CD4-positive, alpha-beta T cell treated with Interferon alpha-2 for 1 hour (primary cell): ENCODE results near the gene GOLGA3.
A peak's percentile ranks its signal among the peaks of the same experiment; 100 is the strongest.
"Not testable (repeated sequence)": the region's sequence is repeated elsewhere in the genome, so short reads cannot be mapped to it uniquely, and the experiment has no call there.

Experiments used
- DNase-seq, 2 donors: peaks; one replicate each; pipeline ENCODE4 v3.0.0-alpha.2; 2020 to 2022

Gene GOLGA3

DNA sequence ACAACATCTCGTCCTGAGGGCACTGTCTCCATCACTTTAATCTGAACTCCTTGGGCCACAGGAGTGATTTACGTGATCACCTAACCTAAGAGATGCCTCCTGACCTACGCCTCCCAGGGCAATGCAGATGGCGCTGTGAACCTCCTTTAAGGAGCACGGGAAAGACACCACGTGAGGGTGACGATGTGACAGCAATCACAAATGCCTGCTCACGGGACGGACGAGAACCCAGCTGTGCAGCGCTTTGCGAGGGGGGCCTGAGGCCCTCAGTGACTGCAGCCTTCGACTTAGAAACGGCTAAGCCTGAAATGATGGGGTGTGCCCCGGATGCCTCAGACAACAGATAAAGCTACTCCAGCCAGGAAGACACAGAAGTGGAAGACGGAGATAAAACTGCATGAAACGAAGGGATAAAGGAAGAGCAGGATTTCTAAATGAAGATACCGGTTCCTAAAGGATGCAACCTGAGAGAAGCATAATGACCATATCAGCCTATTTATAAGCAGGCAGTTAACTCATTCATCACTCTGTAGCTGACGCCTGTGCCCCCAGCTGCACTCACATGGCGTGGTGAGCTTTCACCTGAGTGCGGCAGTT is 13.9 kb upstream of the GOLGA3 start:
- no peak for DNase-seq

DNA sequence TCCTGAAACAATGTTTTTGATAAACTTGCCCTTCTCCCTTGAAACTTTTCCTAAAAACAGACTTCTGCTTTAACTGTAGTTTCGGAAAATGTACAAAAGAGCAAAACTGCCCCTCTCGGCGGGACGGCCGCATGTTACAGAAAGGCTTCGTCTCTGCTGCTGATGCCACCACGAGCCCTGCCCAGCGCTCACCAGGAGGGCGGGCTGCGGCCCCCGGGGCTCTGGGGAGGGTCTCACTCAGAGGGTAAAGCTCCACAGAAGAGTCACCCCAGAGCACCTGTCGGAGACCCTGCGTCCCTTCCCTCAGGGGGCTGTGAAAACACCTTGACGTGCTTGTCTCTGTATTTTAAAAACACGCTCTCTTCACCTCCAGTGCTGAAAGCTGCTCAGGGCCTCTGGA is 12.5 kb upstream of the GOLGA3 start:
- DNase-seq: no peak

DNA sequence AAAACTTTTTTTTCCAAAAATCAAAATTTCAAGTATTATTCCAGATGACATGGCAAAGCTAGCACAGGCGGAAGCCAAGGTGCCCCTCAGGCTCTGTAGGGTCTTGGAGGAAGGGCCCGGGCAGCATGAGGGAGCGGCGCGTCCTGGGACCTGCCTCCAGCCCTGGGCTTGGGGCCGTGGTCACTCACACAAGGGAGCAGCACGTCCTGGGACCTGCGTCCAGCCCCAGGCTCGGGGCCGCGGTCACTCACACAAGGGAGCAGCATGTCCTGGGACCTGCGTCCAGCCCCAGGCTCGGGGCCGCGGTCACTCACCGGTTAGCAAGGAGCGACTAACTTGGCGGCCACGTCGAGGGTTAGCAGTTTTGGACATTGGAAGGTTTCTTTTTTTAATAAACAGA is 11.9 kb upstream of the GOLGA3 start:
- no peak for DNase-seq

DNA sequence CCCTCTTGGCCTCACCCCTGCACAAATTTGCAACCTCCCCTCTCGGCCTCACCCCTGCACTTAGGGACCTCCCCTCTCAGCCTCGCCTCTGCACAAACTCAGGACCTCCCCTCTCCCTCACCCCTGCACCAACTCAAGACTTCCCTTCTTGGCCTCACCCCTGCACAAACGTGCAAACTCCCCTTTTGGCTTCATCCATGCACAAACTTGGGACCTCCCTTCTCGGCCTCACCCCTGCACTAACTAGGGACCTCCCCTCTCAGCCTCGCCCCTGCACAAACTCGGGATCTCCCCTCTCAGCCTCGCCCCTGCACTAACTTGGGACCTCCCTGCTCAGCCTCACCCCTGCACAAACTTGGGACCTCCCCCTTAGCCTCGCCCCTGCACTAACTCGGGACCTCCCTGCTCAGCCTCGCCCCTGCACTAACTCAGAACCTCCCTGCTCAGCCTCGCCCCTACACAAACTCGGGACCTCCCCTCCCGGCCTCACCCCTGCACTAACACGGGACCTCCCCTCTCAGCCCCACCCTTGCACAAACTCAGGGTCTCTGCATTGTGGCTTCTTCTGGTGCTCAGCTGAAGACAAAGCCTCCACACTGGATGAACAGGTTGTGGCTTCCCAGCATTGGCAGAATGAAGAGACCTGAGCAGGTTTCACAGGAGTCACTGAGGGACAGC is 11.0 kb upstream of the GOLGA3 start:
- DNase-seq: no peak

DNA sequence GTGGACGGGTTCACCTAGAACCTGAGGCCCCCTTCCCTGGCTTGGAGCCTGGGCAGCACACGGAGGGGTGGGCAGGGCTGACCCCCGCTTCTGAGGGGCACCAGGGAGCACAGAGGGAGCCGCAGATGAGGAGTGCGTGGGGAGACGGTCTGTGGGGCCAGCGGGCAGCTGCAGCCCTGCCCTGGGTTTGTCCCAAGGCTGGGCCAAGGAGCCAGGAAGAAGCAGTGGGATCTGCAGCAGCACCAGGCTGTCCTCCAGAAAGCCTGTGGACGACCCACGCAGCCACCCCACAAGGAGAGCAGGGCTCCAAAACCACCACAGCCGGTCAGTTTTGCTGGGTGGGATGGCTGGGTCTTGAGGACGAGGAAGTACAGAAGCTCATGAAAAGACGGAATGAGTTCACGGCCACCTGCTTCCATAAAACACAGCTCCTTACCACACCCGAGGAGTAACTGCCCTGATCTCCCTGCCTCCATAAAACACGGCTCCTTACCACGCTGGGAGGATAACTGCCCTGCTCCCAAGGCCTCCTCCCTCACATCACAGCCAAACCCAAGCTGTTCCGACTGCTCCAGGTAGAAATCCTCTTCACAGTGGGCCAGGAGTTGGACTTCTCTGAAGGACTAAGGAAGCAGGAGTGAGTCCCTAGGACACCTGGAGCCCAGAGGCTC is 9.9 kb upstream of the GOLGA3 start:
- no peak for DNase-seq

DNA sequence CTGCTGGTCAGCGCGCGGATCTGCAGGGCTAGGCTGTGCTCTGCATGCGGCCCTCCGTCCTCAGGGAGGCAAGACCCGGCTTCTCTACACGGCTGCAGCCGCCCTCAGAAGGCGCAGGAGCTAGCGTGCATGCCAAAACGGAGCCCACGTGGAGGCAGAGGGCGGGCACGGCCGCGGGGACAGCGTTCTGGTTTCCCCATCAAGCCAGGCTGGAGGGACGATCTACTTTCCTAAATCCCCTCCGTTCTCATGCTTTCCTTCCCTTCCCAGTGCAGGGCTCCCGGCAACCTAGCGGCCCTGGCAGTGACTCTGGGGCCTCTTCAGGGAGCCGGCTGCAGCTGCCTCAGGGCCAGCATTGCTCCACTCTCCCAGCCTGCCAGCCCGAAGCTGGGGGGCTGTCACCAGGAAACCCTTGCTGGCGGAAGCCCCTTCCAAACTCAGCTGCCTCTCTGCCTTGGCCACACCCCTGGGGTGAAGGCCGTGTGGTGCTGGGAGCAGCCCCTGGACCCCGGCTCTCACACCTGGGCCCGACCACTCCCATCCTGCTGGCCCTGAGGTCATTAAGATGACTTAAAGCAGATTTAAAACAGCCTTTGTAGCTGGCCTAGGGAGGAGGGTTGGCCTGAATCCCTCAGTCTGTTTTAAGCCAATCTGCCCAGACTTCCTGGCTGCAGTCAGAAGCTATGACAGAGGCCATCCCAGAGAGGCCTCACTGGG is 9.2 kb upstream of the GOLGA3 start:
- DNase-seq: no peak

DNA sequence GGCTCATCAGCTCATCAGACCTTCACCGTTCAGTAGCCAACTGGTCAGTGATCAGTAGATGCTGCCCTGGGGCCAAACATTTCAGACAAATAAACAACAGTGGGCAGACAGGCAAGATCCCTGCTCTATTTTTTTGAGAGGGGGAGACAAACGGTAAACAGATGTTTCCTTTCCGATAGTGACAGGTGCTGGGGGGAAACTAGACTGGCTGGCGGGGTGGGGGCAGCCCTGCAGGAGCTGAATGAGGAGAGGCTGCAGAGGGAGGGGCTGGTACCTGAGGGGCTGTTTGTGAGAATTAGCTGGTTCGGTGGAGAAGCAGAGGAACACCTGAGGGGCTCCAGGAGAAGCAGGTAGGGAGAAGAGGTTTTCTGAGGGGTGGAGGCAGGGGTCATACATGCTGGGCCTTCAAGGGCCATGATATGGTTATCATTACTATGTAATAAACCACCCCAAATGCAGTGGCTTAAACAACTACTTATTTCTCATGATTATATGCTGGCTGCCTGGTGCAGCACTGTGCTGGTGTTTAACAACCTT is 8.2 kb upstream of the GOLGA3 start:
- no peak for DNase-seq

DNA sequence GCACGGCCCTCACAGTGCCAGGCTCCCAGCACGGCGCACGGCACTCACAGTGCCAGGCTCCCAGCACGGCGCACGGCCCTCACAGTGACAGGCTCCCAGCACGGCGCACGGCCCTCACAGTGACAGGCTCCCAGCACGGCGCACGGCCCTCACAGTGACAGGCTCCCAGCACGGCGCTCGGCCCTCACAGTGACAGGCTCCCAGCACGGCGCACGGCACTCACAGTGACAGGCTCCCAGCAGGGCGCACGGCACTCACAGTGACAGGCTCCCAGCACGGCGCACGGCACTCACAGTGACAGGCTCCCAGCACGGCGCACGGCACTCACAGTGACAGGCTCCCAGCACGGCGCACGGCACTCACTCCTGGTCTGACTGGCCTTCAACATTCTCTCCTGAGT is 7.6 kb upstream of the GOLGA3 start:
- not testable (repeated sequence) for DNase-seq

DNA sequence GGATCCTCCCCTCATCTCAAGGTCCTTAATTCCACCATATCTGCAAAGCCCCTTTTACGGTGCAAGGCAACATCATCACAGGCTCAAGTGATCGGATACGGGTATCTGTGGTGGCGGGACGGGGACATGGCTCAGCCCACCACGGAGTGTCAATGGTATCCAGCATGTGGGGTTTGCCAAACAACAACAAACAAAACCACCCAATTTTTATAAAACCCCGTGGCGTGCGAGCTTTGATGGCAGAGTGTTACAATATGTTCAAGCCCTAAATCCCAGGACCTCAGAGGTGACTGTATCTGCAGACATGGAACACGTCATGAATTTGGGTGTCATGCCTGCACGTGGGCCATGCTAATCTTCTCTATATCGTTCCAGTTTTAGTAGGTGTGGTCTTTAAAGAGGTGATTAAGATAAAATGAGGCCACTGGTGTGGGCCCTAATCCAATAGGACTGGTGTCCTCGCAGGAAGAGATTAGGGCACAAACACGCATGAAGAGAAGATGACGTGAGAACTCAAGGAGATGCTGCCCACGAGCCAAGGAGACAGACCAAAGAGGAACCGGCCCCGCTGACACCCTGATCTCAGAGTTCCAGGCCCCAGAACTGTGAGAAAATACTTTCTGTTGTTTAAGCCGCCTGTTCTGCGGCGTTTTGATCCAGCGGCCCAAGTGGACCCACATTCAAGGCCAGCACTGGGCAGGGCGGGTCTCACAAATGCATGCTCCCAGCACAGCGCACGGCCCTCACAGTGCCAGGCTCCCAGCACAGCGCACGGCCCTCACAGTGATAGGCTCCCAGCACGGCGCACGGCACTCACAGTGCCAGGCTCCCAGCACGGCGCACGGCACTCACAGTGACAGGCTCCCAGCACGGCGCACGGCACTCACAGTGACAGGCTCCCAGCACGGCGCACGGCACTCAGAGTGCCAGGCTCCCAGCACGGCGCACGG is 6.7 kb upstream of the GOLGA3 start:
- DNase-seq: no peak

DNA sequence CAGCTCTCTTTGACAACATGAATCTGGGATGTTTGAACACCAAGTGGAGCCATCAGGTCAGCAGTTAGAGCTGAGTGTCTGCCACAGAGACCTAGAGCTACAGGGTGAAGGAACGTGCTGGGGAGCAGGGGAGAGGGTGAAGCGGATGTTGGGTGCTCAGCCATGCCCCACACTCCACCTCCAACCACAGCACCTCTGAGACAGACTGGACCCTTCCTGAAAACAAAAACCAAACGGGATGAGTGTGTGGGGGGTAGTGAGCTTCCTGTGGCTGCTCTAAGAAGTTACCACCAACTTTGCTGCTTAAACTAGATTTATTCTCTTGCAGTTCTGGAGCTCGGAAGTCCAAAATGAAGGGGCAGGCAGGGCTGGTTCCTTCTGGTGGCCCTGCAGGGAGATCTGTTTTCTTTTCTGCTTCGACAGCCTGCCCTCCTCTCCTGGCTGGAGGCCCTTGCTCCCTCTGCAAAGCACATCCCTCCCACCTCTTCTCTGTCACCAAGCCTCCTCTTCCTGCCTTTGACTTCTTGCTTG is 5.6 kb upstream of the GOLGA3 start:
- no peak for DNase-seq

DNA sequence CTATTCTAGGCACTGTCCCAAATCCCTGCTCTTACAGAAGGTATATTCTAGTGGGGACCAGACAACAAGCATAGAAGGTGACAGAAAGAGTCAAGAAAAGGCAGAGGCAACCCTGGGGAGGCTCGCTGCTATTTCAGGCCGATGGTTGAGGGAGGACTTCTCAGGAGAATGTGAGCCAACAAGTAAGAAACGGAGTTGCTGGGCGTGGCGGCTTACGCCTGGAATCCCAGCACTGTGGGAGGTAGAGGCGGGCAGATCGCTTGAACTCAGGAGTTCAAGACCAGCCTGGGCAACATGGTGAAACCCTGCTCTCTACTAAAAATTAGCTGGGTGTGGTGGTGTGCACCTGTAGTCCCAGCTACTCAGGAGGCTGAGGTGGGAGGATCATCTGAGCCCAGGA is 4.7 kb upstream of the GOLGA3 start:
- DNase-seq: no peak

DNA sequence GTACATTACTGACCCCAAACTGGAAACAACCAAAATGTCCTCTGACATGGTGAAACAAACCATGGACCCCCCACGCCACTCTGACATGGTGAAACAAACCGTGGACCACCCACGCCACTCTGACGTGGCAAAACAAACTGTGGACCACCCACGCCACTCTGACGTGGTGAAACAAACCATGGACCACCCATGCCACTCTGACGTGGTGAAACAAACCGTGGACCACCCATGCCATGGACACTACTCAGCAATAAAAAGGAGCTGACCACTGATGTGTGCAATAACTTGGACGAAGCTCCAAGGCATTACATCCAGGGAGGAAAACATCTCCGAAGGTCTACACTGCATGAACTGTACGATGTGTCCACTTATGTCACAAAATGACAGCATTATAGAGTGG is 3.1 kb upstream of the GOLGA3 start:
- DNase-seq: no peak

DNA sequence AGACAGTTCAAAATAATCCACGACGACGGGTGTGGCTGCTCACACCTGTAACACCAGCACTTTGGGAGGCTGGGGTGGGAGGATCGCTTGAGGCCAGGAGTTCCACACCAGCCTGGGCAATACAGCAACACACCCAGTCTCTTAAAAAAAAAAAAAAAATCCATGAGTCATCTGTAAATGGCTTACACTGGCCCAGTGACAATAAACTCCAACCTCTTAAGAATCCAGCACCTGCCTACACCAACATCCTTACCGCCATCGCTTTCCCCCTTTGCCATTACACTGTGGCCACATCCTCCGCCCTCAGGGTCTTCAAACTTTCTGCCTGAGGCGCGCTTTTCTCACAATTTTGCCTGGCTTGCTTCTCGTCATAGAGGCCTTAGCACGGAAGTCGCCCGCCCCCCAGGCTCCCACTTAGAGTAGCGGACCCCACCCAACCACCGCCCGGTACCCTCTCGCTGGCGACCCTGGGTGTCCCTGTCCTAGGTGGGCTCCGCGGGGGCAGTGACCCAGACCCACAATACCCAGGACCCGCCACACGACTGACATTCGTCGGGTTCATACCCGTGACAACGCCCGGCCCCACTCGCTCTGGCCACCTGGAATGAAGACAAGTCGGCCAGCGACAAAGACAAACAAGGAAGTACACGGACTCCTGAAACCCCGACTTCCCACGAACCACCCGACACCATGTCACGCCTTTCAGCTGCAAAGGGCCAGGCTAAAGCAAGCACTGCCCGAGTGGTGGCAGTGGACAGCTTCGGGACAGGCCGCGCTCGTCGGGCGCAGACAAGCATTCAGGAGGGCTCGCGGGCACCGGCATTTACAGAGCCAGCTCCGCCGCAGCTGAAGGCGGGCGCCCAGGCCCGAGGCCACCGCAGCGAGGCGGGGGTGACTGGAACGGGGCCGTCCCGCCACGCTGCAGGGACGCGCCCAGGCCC is 636 bp downstream of the GOLGA3 start:
- no peak for DNase-seq

DNA sequence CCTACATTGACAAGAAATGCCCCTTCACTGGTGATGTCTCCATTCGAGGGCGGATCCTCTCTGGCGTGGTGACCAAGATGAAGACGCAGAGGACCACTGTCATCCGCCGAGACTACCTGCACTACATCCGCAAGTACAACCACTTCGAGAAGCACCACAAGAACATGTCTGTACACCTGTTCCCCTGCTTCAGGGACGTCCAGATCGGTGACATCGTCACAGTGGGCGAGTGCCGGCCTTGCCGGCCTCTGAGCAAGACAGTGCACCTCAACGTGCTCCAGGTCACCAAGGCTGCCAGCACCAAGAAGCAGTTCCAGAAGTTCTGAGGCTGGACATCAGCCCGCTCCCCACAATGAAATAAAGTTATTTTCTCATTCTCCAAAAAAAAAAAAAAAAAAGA is 2.8 kb downstream of the GOLGA3 start:
- no peak for DNase-seq

DNA sequence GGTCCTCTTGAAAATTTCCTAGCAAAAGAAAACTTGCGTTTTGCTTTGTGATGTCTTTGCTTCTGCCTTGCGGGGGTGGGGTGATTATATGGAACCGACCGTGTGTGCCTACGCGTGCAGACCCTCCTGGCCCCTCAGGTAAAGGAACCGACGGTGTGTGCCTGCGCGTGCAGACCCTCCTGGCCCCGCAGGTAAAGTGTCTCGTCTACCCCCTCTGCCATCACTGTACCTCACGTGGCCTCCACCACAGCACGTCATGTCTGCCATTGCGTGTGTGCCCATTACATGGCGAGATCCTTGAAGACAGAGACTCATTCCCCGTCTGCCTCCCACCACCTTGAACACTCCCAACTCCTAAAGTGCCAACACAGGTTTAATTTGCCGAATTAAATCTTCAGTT is 3.6 kb downstream of the GOLGA3 start:
- no peak for DNase-seq

DNA sequence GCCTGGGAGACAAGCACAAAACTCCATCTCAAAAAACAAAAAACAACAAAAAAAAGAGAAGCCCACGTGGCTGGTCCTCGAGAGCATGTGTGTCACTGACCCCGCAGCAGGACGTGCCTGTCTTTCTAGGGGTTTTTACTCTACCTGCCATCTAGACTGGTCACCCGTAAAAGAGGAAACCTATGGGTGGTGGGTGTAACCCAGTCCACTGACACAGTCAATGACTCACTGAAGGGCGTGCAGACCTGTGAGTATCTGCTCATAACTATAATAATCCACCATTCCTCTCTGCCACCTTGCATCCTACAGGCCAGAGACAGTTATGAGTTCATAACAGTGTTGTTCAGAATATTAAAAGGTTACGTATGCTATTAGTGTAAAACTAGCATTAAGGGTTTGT is 4.6 kb downstream of the GOLGA3 start:
- DNase-seq: no peak

DNA sequence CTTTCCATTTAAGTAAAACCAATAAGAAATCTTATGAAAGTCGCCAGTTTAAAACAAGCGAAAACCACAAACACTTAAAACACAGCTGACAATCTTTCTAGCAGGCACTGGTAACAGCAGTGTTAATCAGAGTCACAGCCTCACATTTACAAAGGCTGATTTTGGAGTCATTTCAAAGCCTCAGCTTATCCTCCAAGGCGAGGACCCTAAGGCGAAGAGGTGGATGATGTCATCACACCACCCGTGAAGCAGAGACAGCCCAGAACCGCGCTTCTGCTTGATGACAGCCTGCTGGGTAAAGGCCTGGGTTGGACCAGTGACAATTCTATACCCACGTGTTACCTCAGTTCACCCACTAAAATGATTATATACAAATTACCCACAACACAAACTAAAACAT is 10.1 kb downstream of the GOLGA3 start:
- DNase-seq: peak in 1 of 2 donors; percentile 25

DNA sequence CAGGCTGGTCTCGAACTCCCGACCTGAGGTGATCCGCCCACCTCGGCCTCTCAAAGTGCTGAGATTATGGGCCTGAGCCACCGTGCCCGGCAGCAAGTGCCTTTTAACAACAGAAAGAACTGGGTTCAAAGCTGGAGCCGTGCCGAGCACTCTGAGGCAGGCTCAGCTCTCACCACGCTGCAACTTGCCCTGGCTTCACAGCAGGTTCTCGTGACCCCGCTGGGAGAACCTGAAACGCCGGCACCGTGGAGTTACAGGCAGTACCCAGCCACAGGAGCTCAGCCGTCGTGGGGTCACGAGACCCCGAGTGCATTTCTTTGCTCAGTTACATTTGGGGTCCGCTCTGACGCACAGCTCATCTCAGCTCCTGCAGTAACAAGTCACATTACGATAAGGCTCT is 14.4 kb downstream of the GOLGA3 start:
- DNase-seq: no peak

DNA sequence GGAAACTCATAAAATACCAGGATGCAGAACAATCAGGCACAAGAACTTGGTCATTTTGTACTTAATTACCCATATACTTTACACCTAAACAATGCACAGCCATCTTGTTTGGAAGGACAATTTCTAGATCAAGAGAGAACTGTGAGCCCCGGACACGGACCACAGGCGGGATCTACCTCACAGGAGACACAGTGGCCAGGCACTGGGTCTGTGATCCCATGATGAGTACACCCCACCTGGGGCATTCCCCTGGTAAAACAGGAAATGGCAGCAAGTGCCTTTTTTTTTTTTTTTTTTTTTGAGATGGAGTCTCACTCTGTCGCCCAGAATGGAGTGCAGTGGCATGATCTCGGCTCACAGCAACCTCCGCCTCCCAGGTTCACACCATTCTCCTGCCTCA is 15.2 kb downstream of the GOLGA3 start:
- DNase-seq: no peak

DNA sequence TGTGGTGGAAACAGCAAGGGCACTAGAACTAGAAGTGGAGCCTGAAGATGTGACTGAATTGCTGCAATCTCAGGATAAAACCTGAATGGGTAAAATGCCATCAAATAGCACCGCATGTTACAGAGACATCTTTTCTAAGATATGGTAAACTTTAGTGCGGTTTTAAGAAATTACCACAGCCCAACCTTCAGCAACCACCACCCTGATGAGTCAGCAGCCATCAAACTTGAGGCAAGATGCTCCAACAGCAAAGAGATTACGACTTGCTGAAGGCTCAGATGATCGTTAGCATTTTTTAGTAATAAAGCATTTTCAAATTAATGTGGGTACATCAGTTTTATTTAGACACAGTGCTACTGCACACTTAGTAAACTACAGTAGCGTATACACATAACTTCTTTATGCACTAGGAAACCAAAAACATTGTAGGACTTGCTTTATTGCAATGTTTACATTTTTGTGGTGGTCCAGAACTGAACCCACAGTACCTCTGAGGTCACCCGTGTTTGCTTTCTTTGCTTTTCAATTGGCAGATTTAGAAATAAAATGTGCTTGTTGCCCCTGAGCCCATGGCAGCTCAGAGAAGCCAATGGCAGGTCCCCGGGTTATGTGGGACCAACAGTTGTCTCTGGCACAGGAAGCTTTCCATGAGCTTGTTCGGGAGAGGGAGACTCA is 15.9 kb downstream of the GOLGA3 start:
- DNase-seq: peak in 1 of 2 donors; percentile 19
